ENCODE measurements around the gene TRIM29. TPM values are rescaled to one million over a fixed set of nuclear protein-coding genes. Genes with fewer than 3 reads are reported as not detected.

TRIM29 gene
- total and polyA plus RNA-seq, 2 of the 4 experiments (the other 2 are of a cell fraction): not detected

- no peak overlapping the region for H4K91ac ChIP-seq (ENCODE audit: insufficient read depth, low read depth, low read length)
- no peaks in the 10 kb centered on the region for H3K9me1 ChIP-seq (ENCODE audit: insufficient read depth, low read length)
- DNase-seq: no peak
- H2BK120ac ChIP-seq (ENCODE audit: low read depth, low read length): no peak overlapping the region
- no peaks in the 10 kb centered on the region for H3K9me3 ChIP-seq (ENCODE audit: control insufficient read depth, insufficient read depth, low read length)
- H2BK15ac ChIP-seq (ENCODE audit: low read depth, low read length): no peak overlapping the region
- POLR2A ChIA-PET (ENCODE audit: unreplicated experiment): no interaction called here
- H3K23ac ChIP-seq (ENCODE audit: low read depth, low read length): no peak overlapping the region
- peaks cover 54% of the 10 kb centered on the region for H3K27me3 ChIP-seq (ENCODE audit: control insufficient read depth, insufficient read depth, low read length)
- no peak overlapping the region for H2BK20ac ChIP-seq (ENCODE audit: low read depth, low read length)
- no peak overlapping the region for H2AK5ac ChIP-seq (ENCODE audit: low read depth, low read length)
- dilution Hi-C loops (cut with HindIII; ENCODE audit: low sequenced_read_pairs, unreplicated experiment) (no loop called here), intact Hi-C loops (cut with micrococcal nuclease) (no loop called here), in situ Hi-C loops (cut with MboI; ENCODE audit: low sequenced_read_pairs) (no loop called here)
- TF ChIP-seq BHLHE40 (IDR thresholded peaks at IDR 0.05; ENCODE audit: low read depth, low read length): no peak
- TF ChIP-seq RCOR1 (IDR thresholded peaks at IDR 0.05; ENCODE audit: insufficient replicate concordance, low read length): no peak
- no peak for TF ChIP-seq FOS (IDR thresholded peaks at IDR 0.05; ENCODE audit: low read depth, low read length)
- TF ChIP-seq MXI1 (IDR thresholded peaks at IDR 0.05; ENCODE audit: borderline replicate concordance, low read depth, low read length): no peak
- no peak for TF ChIP-seq CTCF (conservative IDR thresholded peaks at IDR 0.05; ENCODE audit: low read depth, low read length)
- no peak for TF ChIP-seq RFX5 (IDR thresholded peaks at IDR 0.05; ENCODE audit: low read depth, low read length)
- no peak for TF ChIP-seq POLR2A (IDR thresholded peaks at IDR 0.05; ENCODE audit: low read depth, low read length)
- TF ChIP-seq USF2 (IDR thresholded peaks at IDR 0.05; ENCODE audit: low read depth, low read length): no peak
- no peak for TF ChIP-seq MAZ (IDR thresholded peaks at IDR 0.05; ENCODE audit: borderline replicate concordance, low read depth, low read length)
- TF ChIP-seq CEBPB (IDR thresholded peaks at IDR 0.05; ENCODE audit: low read depth, low read length): no peak
- no peak for TF ChIP-seq MAFK (IDR thresholded peaks at IDR 0.05; ENCODE audit: low read depth, low read length)
- TF ChIP-seq CHD1 (IDR thresholded peaks at IDR 0.05; ENCODE audit: low read depth, low read length): no peak
- TF ChIP-seq NFE2L2 (IDR thresholded peaks at IDR 0.05; ENCODE audit: low read depth, low read length): no peak
- TF ChIP-seq RAD21 (IDR thresholded peaks at IDR 0.05; ENCODE audit: low read length): no peak
- TF ChIP-seq ELK1 (IDR thresholded peaks at IDR 0.05; ENCODE audit: borderline replicate concordance, low read depth, low read length): no peak
- no peak for TF ChIP-seq SMC3 (IDR thresholded peaks at IDR 0.05; ENCODE audit: low read depth, low read length)
- H4K8ac ChIP-seq (ENCODE audit: low read depth in 2 of 2, low read length in 2 of 2): no peak overlapping the region
- no peaks in the 10 kb centered on the region for H3K4me1 ChIP-seq (ENCODE audit: control insufficient read depth, insufficient read depth, low read length)
- BruUV-seq (replicated peaks): no TSS peak
- CTCF ChIA-PET: no interaction called here
- 0% methylated on average over 1 of the region's 8 CpGs; no CpG with 5 or more reads in 1 of the 2 experiments for WGBS, 2 experiments (ENCODE audit: extremely low coverage in 2 of 2, insufficient read length in 1 of 2)
- H3K9ac ChIP-seq (ENCODE audit: low read depth, low read length): no peak overlapping the region
- no peak overlapping the region for H3K27ac ChIP-seq (ENCODE audit: insufficient read depth, low read length)
- no peaks in the 10 kb centered on the region for H3K36me3 ChIP-seq (ENCODE audit: control insufficient read depth, insufficient read depth, low read length)
- no peak overlapping the region for H2AK9ac ChIP-seq (replicated peaks; ENCODE audit: low read depth, low read length, poor library complexity)
- no peaks in the 10 kb centered on the region for H3K79me1 ChIP-seq (ENCODE audit: low read depth in 1 of 2, low read length in 2 of 2)
- ATAC-seq (ENCODE audit: low read depth): no peak
- no peak overlapping the region for H2BK5ac ChIP-seq (ENCODE audit: low read depth, low read length, poor library complexity, severe bottlenecking)
- H4K5ac ChIP-seq (ENCODE audit: low read depth, low read length): no peak overlapping the region
- no peak overlapping the region for H3K4ac ChIP-seq (ENCODE audit: low read depth, low read length)
- no peak overlapping the region for H3K18ac ChIP-seq (ENCODE audit: low read depth, low read length)
- no peak overlapping the region for H3K4me2 ChIP-seq (ENCODE audit: low read depth, low read length)
- H4K20me1 ChIP-seq (ENCODE audit: insufficient read depth, low read length): no peaks in the 10 kb centered on the region
- H2AFZ ChIP-seq (replicated peaks; ENCODE audit: low read length, poor library complexity): no peak overlapping the region
- no peak overlapping the region for H3K14ac ChIP-seq (replicated peaks; ENCODE audit: low read depth, low read length)
- no peak overlapping the region for H3K56ac ChIP-seq (ENCODE audit: extremely low read depth, insufficient read depth, low read length)
- H3K4me3 ChIP-seq (ENCODE audit: insufficient read depth, low read depth, low read length): no peak overlapping the region
Measured at GRCh38 chr11:120144501-120144900, 6.6 kb upstream of the TRIM29 start.

All from IMR-90 (cell line).